ENCODE data around the gene CAPN1.
"Not testable (repeated sequence)": the region's sequence is repeated elsewhere in the genome, so short reads cannot be mapped to it uniquely, and the experiment has no call there.

Gene CAPN1

DNA sequence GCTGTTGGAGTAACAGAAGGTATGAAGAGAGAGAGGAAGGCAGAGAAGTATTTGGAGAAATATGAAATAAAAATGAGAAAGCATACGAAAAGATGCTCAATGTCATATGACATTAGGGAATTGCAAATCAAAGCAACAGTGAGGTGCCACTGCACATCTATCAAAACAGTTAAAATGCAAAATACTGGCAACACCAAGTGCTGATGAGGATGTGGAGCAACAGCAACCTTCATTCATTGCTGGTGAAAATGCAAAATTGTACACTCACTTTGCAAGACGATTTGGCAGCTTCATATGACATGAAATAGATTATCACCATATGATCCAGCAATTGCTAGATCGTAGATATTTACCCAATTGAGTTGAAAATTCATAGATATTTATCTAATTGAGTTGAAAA lies 21.1 kb upstream of the CAPN1 start:
- DNase-seq, result no peak

DNA sequence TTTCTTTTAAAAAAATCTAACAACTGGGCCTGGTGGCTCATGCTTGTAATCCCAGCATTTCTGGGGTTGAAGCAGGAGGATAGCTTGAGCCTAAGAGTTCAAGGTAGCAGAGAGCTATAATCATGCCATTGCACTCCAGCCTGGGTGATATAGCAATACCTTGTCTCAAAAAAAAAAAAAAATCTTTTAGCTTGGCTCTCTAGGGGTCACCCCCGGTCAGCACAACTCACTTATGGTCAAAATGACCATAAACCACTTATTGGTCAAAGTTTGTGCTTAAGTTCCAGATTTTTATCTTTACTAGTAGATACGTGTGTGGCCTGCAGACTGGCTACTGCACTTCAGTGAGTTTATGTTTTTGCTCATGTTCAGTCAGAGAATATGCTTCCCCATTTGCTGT lies 18.0 kb upstream of the CAPN1 start:
- no peak for DNase-seq

DNA sequence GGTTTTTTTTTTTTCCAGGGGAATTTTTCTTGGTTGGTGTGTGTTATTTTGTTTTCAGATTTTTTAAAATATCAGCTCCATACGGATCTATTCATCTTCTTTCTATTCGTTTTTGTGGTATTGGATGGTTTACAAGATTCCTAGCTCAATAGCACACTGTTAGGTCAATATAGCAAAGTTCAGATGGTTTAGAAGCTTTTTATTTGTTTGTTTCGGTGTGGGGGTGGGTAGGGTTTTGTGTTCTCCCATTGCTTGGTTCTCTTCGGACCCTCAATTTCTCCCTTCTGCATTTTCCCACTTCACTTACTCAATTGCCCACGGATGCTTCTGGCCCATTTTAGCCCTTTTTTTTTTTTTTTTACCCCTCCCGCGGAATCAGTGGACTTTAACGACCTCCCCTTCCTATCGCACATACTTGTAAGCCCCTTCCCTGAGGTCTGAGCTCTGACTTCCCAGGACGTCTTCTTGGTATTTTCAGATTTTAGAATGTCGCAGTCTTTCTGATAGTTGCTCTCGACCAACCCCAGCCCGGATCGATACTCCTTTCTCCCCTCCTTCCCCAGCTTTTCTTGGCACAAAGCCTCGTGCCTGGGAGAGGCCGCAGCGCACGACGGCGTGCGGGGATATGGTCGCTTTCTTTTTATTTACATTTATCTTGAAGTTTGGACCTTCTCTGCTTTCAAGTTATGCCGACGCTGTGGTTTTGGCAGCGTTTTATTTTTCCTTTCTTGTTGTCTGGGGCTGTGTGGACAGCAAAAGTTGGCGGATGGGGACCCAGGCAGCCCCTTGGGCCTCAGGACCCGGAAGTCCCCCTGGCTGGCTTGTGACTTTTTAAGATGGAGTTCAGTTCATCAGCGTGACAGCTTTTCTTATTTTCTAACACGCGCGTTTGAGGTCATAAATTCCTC lies 16.1 kb upstream of the CAPN1 start:
- DNase-seq, result no peak

DNA sequence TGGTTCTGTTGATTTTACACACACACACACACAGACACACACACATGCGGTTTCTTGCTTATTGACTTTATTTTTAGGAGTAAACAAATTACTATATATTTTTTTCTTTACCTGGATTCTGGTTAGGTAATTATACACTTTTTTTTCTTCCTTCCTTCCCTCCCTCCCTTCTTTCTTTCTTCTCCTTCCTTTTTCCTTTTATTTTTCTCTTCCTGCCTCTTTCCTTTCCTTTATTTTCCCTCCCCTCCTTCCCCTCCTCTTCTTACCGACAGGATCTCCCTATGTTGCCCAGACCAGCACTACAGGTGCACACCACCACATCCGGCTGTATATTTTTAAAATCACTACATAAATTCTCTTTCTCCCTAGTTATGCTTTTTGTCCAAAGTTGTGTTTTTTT lies 14.8 kb upstream of the CAPN1 start:
- no peak for DNase-seq

DNA sequence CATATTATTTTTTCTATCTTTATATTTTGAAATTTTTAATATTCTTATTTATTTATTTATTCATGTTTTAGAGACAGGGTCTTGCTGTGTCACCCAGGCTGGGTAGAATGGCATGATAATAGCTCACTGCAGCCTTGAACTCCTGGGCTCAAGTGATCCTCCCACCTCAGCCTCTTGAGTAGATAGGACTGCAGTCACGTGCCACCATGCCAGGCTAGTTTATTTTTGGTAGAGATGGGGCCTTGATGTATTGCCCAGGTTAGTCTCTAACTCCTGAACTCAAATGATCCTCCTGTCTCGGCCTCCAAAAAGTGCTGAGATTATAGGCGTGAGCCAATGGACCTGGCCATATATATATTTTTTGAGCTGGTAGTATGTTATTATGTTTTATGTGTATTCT lies 14.1 kb upstream of the CAPN1 start:
- no peak for DNase-seq

DNA sequence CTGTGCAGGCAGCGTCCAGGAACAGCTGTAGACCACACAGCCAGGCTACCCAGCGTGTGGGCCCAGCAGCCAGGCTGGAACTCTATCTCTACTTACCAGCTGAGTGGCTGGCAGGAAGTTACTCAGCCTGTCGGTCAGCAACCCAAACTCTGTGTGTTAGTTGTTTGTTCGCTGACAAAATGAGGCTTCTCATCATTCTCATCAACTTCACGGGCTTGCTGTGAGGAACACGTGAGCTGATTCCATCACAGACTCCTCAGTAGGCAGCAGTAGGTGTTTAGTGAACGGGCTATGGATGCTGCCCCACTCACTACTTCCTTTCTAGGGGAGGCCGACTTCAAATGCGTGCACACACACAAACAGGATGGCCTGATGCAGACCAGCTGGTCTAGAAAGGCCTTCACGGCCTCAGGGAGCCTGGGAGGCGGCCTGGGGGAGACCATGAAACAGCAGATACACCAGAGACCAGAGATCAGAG lies 12.5 kb upstream of the CAPN1 start:
- peak in 1 of 2 donors; percentile 83 for DNase-seq

DNA sequence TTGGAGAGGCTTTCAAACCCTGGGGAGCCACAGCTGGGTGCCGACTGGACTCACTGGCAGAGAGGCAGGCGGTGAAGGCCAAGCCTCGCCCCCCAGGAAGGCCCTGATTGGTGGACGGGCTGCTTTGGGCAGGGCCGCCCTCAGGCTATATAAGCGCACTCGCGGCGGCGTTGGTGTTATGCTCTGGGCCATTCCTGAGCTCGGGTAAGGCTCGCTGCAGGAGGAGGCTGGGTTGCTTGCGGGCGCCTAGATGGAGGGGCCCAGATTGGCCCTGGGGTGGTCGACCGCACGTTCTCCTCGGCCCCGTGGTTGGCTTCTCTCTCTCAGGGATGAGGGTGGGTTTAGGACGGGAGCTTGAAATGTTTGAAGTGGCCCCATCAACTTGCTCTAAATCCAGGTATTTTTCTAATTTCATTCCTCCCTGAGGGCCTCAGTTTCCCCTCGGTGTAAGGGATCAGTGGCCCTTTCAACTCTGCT lies 11.6 kb upstream of the CAPN1 start, which contains the start of gene SPDYC:
SPDYC (plus strand) TSS at position 176 of the 477 bp plus-strand sequence. CDS start 1,125 bp downstream, outside the sequence.
- DNase-seq, result no peak

DNA sequence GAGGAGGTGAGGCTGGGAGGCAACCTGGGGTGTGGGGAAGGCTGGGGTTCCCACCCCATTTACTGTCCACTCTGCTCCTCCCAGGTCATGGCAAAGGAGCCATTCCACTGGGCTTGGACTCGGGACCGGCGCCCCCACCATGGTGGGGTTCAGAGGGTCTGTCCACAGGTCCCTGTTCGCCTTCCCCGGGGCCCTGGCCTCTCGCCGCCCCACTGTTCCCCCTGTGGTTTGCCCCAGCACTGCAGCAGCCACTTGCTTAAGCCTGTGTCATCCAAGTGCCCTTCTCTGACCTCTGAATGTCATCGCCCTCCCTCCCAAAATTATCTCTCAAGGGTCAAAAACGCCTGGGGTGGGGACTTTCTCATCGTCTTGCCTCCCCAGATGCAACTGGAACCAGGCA lies 9.1 kb upstream of the CAPN1 start:
- DNase-seq, result no peak

DNA sequence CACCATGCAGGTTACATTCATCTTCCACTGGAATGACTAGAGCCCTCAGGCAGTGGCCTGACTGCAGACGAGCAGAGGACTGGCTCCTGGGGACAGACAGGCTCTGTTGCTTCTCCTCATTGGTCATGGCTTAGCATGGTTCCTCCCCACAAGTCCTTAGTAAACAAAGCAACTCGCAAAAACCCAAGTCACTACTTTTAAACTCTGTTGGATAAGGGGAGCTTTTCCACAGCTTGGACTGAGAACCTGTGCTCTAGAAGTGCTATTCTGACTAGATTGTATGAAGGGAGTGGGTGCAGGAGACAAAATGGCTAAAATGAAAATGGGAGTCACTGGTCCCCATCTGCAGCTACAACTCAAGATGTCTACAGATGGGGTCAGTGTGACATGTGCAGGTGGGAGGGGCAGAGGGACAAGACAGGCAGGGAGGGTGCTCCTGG lies 7.1 kb upstream of the CAPN1 start:
- DNase-seq, result not testable (repeated sequence)

DNA sequence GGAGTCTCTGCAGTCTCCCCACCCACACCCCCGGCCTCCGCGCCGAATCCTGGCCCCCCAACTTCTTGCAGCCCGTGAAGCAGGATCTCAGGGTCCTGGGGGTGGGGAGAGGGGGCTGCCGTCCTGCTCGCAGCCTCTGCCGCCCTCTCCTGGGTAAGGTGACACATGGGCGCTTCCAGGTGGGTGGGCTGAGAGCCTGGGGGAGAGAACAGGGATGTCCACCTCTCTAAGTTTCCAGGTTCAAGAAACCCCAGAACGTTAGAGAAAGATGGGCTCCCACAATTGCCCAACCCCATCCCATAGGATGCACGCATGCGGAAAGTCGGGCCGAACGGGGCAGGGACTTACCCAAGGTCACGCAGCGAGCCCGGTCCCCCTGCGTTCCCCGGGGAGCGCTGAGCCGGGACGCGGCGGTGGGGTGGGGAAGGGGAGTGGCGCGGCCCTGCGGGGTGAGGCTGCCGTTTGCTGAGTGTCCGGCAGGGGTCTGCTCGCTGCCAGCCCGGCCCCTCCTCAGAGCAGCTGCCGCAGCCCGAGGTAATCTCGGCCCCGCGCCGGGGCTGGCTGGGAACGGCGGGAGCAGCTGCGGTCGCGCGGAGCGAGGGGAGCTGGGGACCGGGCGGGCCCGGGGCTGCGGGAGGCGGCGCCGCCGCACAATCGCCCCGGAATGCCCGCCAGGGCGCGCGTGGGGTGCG lies 705 bp upstream of the CAPN1 start:
- peak; percentile 56 to 58 for DNase-seq

DNA sequence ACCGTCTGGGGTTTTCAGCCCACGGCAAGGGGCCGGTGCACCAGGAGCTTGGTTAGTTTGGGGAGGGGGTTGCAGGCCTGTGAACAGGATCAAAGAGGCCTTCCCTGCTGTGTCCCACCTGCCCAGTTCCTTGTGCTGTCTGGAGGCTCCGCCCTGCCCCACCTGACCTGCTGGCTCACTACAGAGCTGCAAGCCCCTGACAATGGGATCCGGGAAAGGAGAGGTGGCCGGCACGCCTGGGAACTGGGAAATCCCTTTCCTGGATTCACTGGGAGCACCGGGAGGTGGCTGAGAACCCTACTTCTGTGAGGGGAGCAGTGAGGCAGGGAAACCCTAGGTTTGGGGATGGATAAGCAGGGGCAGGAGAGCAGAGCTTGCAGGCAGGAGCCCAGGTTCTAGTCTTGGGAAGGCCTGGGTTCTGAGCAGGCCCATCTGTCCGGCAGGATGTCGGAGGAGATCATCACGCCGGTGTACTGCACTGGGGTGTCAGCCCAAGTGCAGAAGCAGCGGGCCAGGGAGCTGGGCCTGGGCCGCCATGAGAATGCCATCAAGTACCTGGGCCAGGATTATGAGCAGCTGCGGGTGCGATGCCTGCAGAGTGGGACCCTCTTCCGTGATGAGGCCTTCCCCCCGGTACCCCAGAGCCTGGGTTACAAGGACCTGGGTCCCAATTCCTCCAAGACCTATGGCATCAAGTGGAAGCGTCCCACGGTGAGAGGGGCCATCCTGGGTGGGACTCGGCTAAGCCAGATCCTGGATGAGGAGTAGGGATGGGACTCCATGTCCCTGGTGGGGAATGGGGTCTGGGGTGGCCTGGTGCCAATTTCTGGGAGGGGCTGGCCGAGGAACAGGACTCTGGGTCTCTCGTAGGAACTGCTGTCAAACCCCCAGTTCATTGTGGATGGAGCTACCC lies 786 bp downstream of the CAPN1 start:
- no peak for DNase-seq

DNA sequence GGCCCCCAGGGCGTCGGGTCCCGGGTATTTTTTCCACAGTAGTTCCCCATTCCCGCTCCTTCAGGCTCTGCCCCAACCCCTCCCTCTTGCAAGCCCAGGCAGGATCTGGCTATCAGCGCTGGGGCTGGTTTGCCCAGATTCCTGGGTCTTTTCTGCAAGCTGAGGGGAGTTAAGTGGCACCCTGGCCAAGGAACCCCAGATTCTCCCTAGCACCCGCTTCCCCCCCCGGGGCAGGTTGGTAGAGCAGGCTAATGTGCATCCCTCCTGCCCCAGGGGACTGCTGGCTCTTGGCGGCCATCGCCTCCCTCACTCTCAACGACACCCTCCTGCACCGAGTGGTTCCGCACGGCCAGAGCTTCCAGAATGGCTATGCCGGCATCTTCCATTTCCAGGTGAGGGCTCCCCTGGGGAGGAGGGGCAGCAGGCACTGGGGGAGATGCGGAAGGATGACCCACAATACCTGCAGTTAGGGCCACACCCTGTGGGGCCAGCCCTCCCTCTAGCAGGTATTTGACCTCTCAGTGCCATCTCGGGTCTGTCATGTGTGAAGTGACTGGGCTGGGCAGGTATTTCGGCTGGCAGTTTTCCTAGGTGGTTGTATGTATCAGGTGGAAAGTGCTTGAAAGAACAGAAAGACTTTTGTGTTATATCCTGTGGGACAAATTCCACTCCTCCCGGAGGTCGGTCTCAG lies 1.6 kb downstream of the CAPN1 start:
- no peak for DNase-seq

DNA sequence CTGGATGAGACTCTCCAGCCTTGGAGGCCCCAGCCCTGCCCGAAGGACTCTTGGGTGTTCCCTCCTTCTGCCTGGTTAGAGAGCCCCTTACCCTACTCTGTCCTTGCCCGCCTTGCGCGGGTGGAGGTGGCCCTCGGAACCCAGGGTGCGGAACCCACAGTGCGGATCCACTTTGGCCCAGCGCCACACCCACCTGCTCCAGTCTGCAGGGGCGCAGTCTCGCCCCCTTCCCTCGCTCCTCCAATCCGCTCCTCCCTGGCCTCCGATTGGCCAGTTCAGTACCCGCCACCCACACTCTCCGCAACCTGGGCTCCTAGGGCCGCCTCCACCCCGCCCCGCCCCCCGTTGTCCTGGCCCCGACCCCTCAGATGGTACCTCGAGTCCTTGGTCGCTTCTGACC lies 2.4 kb downstream of the CAPN1 start:
- no peak for DNase-seq

DNA sequence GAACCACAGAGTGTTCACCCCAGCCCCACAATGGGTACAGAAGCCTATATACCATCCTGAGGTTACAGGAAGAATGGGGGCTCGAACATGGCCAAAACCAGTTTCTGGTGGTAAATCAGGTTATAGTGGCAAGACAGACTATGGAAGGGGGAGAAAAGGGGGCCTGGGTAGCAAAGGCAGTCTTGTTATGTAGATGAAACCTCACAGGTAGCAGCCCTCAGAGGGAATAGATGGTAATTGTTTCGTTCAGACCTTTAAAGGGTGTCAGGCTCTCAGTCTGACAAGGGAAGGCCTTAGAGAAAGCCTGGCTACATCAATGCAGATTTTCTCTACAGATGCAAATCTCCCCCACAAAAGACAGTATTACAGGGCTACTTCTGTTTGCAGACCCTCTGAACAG lies 3.4 kb downstream of the CAPN1 start:
- DNase-seq, result no peak

DNA sequence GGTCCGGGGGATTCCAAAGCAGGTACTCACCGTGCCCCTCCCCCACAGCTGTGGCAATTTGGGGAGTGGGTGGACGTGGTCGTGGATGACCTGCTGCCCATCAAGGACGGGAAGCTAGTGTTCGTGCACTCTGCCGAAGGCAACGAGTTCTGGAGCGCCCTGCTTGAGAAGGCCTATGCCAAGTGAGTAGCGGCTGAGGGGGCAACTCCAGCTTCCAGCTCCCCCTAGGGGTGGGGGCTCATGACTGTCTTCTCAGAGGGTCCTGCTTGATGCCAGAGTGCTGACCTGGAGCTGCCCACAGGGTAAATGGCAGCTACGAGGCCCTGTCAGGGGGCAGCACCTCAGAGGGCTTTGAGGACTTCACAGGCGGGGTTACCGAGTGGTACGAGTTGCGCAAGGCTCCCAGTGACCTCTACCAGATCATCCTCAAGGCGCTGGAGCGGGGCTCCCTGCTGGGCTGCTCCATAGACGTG lies 4.2 kb downstream of the CAPN1 start:
- no peak for DNase-seq

DNA sequence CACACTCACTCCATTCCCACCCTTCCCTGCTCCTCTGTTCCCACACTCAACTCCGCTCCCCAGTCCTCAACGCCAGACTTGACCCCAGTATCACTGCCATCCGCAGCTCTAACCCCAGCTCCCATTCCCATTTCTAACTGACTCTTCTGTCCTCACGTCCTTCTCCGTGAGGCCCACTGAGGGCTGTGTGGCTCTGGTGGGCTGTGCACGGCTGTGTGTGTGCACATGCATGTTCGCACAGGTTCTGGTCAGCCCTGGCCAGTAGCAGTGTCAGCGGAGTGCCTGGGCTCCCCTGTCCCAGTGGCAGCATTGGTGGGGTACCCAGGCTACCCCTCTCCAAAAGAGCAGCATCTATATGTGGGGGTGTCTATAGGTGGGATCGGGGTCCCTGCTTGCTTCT lies 5.0 kb downstream of the CAPN1 start:
- DNase-seq, result no peak

DNA sequence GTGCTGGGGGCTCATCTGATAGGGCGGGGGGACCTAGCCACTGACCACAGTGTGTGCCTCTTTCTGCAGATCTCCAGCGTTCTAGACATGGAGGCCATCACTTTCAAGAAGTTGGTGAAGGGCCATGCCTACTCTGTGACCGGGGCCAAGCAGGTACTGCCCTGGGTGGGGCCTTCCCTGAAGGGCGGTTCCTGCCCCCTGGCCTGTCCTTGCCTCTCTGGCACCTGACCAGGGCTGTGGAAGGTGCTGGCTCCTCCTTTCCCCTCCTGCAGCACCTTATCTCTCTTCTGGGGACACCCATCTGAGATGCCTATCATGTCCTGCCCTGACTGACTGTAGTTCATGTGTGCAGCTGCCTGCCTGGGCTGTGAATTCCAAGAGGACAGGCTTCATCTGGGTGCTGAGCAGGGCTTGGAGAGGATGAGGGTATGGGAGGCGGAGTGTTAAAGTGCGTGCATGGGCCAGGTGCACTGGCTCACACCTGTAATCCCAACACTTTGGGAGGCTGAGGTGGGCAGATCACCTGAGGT lies 5.5 kb downstream of the CAPN1 start:
- no peak for DNase-seq

DNA sequence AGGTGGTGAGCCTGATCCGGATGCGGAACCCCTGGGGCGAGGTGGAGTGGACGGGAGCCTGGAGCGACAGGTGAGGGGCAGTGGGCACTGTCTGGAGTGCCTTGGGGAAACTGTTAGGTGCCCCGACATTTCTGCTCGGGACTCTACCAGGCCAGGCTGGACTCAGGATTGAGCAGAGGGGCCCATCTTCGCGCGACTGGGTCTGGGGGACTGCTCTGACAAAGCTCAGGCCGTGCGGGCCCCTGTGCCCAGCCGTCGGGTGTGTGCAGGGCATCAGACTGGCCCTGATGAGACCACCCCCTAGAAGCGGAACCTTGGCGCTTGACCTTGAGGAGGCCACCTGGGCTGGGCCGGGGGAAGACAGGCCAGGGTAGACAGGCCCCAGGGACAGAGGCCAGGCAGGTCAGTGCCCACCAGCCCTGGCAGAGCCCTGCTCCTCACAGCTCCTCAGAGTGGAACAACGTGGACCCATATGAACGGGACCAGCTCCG lies 6.3 kb downstream of the CAPN1 start:
- no peak for DNase-seq

DNA sequence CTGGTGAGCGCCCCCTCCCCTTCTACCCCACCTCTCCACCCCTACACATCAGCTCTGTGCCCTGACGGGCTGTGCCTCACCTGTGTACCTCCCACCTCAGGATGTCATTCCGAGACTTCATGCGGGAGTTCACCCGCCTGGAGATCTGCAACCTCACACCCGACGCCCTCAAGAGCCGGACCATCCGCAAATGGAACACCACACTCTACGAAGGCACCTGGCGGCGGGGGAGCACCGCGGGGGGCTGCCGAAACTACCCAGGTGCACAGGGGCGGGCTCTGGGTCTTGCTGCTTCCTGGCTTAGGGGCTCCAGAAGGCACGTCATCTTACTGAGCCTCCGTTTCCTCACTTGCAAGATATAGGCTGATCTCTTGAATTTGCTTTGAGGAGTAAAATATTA lies 6.8 kb downstream of the CAPN1 start:
- DNase-seq, result no peak

DNA sequence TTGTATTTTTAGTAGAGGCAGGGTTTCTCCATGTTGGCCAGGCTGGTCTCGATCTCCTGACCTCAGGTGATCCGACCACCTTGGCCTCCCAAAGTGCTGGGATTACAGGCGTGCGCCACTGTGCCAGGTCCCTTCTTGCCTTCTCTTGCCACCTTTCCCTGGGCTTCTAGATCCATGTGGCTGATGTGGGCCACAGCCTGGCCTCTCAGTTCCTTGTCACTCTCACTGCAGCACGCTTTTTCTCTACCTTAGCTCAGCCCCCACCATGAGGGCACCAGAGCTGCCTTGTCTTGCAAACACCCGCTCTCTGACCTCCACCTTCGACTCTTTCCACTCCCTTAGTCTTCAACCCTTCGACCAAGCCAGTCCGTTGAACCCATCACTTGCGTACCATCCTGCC lies 7.5 kb downstream of the CAPN1 start:
- no peak for DNase-seq

DNA sequence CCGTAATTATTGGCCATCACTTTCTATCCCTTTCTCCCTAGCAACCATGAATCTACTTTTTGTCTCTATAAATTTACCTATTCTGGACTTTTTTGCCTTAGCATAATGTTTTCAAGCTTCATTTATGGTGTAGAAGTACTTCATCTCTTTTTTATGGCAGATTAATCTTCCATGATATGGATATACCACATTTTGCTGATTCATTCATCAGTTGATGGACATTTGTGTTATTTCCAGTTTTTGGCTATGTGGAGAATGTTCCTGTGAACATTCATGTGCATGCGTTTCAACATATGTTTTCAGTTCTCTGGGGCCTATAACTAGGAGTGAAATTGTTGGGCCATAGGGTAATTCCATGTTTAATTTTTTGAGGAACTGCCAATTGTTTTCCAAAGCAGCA lies 12.8 kb downstream of the CAPN1 start:
- no peak for DNase-seq

DNA sequence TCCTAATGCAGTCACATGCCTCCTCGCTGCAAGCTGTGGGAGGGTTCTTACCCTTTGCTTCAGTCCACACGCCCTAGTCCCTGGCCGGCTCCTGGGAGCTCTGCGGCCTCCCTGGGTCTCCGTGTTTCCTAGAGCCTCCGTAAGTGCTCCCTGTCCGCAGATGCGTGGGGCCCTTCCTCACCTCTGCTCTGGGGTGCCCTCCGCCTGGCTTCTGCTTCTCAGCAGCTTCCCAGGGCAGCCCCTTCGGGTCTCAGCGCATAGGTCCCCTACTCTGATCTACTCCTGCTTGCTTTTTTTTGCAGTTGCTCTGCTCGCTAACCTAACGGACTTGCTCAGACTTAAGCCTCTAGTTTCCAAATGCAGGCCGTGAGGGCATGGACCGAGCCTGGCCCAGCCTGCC lies 22.4 kb downstream of the CAPN1 start:
- no peak for DNase-seq
